ENCODE results near the gene KLHL29.

- TF ChIP-seq EZH2phosphoT487 (IDR thresholded peaks at IDR 0.05; ENCODE audit: borderline replicate concordance) (no peak), POLR2A (IDR thresholded peaks at IDR 0.05; ENCODE audit: borderline replicate concordance, extremely low read depth, insufficient read depth, insufficient read length) (no peak), EGR1 (IDR thresholded peaks at IDR 0.05; ENCODE audit: low read depth) (no peak), ZFX (IDR thresholded peaks at IDR 0.05) (no peak), SP1 (IDR thresholded peaks at IDR 0.05; ENCODE audit: low read depth) (no peak)
- TF ChIP-seq, protein P1, sequence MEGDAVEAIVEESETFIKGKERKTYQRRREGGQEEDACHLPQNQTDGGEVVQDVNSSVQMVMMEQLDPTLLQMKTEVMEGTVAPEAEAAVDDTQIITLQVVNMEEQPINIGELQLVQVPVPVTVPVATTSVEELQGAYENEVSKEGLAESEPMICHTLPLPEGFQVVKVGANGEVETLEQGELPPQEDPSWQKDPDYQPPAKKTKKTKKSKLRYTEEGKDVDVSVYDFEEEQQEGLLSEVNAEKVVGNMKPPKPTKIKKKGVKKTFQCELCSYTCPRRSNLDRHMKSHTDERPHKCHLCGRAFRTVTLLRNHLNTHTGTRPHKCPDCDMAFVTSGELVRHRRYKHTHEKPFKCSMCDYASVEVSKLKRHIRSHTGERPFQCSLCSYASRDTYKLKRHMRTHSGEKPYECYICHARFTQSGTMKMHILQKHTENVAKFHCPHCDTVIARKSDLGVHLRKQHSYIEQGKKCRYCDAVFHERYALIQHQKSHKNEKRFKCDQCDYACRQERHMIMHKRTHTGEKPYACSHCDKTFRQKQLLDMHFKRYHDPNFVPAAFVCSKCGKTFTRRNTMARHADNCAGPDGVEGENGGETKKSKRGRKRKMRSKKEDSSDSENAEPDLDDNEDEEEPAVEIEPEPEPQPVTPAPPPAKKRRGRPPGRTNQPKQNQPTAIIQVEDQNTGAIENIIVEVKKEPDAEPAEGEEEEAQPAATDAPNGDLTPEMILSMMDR (IDR thresholded peaks at IDR 0.05 in 2 of 3, conservative IDR thresholded peaks at IDR 0.05 in 1 of 3; ENCODE audit: borderline replicate concordance in 1 of 3, insufficient read depth in 1 of 3, low read depth in 2 of 3, low read length in 2 of 3) = no peak
These were observed 114.5 kb downstream of the KLHL29 start for GRCh38 chr2:23499439-23499838.
